HFFc6 (cell line): ENCODE results near the gene CYRIA. TPM values are rescaled to one million over a fixed set of nuclear protein-coding genes. Genes with fewer than 3 reads are reported as not detected.

Experiments used
- DNase-seq: peaks from one replicate; pipeline ENCODE4 v3.0.0-alpha.2; 2018
- H3K27ac Mint-ChIP-seq: 2 replicates; pipeline ENCODE4 v1.8.0; 2020; ENCODE audit warnings: mild to moderate bottlenecking, mixed read lengths
- H3K27me3 Mint-ChIP-seq: 2 replicates; pipeline ENCODE4 v1.8.0; 2021; ENCODE audit warnings: mild to moderate bottlenecking, moderate library complexity, mixed read lengths; ENCODE audit not compliant: insufficient read depth
- H3K36me3 Mint-ChIP-seq: 2 replicates; pipeline ENCODE4 v1.8.0; 2021; ENCODE audit warnings: low read depth, mixed read lengths
- H3K4me1 Mint-ChIP-seq: 2 replicates; pipeline ENCODE4 v1.8.0; 2020; ENCODE audit warnings: low read depth, mixed read lengths
- H3K4me3 Mint-ChIP-seq: 2 replicates; pipeline ENCODE4 v1.8.0; 2020; ENCODE audit warnings: mild to moderate bottlenecking, moderate library complexity, mixed read lengths
- H3K9me3 Mint-ChIP-seq: 2 replicates; pipeline ENCODE4 v1.8.0; 2020; ENCODE audit warnings: mild to moderate bottlenecking, mixed read lengths
- CTCF ChIP-seq: fragments of 200-600 bp; sonication (generic); IDR thresholded peaks from 2 replicates; pipeline ENCODE4 v1.5.0; 2021; ENCODE audit warnings: antibody characterized with exemption, mild to moderate bottlenecking
- total RNA-seq, 6 experiments: library from RNA; stranded (reverse); fragmentation: NEBNext Ultra II Directional; extraction: Animal tissue kit (Norgen Biotek cat#: 25700); gene quantifications; 2 replicates in 1 of 6; 3 replicates in 5 of 6; pipeline ENCODE4 v1.2.3, GENCODE V29; 2021

The CYRIA gene
- total RNA-seq, 6 experiments from 2014 or later = not detected

DNA sequence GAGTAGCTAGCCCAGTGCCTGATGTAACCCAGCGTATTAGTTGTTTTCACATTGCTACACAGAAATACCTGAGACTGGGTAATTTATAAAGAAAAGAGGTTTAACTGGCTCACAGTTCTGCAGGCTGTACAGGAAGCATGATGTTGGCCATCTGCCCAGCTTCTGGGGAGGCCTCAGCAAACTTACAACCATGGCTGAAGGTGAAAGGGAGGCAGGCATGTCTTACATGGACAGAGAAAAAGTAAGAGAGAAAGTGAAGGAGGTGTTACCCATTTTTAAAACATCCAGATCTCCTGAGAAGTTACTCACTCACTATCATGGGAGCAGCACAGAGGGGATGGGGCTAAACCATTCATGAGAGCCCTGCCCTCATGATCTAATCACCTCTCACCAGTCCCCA, 6.1 kb upstream of the CYRIA start:
- no peaks in the 10 kb centered on the region; the same call in 1 of the 2 replicates for H3K27me3 Mint-ChIP-seq
- H3K4me1 Mint-ChIP-seq = no peaks in the 10 kb centered on the region
- H3K27ac Mint-ChIP-seq = no peak overlapping the region
- TF ChIP-seq CTCF = no peak
- peaks cover 14% of the 10 kb centered on the region for H3K9me3 Mint-ChIP-seq
- no peak for DNase-seq
- no peaks in the 10 kb centered on the region for H3K36me3 Mint-ChIP-seq
- H3K4me3 Mint-ChIP-seq = no peak overlapping the region

- Mint-ChIP-seq H3K4me3 (no peak overlapping the region), H3K9me3 (peaks cover 13% of the 10 kb centered on the region), H3K27ac (no peak overlapping the region), H3K4me1 (no peaks in the 10 kb centered on the region), H3K27me3 (no peaks in the 10 kb centered on the region; the same call in 1 of the 2 replicates), H3K36me3 (no peaks in the 10 kb centered on the region)
- DNase-seq = no peak
- no peak for TF ChIP-seq CTCF
These were observed 3.8 kb upstream of the CYRIA start for GRCh38 chr2:16669388-16669787.

DNA sequence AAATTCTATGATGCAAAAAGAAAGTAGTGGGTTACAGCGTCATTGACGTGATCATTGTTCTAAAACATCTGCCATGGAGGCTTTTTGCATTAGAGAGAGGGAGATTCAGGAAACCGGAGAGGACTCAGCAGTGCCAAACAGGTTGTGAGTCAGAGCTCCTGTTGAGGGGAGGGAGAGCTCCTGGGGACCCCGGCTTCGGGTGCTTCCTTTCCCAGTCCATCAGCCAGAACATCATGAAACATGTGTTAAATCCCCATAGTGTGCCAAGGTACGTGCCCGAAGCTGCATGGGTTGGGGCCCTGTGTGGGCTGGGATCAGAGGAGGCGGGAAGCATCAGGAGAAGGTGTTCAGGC, 791 bp upstream of the CYRIA start:
- Mint-ChIP-seq H3K4me3 (no peak overlapping the region; the same call in 1 of the 2 replicates), H3K27ac (no peak overlapping the region), H3K4me1 (no peaks in the 10 kb centered on the region), H3K27me3 (peaks cover 4% of the 10 kb centered on the region), H3K36me3 (no peaks in the 10 kb centered on the region), H3K9me3 (peaks cover 18% of the 10 kb centered on the region; the same call in 1 of the 2 replicates)
- DNase-seq = no peak
- TF ChIP-seq CTCF = no peak

DNA sequence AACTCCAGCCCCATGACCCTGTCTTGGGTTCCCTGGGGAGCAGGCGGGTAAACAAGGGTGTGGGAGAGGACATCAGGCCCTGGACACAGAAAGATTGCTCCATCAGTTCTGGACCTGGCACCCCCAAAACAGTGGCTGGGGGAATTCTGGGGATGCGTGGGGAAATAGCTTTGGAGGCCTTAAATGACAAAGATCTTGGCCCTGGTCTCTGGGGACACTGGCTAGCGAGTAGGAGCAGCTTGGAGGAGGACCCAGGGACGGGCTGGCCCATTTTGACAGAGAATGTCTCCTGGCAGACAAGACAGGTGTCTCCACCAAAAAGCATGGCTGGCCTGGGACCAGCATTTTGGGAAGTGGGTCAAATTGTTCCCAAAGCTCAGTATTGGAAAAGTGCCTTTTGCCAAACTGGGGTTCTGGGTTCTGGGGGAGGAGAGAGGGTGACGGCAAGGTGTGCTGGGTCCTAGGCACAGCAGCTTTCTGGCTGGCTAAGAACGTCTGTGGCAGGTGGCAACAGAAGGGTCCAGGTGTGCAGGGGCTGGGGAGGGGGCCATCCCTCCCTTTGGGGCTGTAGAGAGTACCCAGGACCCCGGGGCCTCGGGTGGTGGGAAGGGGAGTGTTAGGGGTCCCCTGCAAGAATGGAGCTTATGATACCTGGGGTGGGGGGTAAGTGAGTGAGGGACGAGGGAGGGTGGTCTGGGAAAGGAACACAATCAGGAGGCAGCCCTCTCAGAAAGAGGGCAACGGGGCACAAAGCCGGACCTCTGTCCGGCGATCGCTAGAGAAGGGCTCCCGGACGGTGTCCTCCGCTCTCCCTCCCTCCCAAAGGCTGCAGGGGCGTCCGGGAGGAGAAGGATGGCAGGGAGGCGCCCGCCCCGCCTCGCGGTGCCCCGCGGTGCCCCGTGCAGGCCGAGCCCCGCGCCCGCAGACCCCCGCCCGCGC, 556 bp downstream of the CYRIA start:
- H3K4me1 Mint-ChIP-seq = no peaks in the 10 kb centered on the region
- H3K9me3 Mint-ChIP-seq = peaks cover 23% of the 10 kb centered on the region
- peaks cover 4% of the 10 kb centered on the region for H3K27me3 Mint-ChIP-seq
- H3K4me3 Mint-ChIP-seq = no peak overlapping the region
- TF ChIP-seq CTCF = no peak
- no peak for DNase-seq
- no peak overlapping the region for H3K27ac Mint-ChIP-seq
- H3K36me3 Mint-ChIP-seq = 0 out of 2 replicates have a peak, but pooled peaks cover 3% of the 10 kb centered on the region

DNA sequence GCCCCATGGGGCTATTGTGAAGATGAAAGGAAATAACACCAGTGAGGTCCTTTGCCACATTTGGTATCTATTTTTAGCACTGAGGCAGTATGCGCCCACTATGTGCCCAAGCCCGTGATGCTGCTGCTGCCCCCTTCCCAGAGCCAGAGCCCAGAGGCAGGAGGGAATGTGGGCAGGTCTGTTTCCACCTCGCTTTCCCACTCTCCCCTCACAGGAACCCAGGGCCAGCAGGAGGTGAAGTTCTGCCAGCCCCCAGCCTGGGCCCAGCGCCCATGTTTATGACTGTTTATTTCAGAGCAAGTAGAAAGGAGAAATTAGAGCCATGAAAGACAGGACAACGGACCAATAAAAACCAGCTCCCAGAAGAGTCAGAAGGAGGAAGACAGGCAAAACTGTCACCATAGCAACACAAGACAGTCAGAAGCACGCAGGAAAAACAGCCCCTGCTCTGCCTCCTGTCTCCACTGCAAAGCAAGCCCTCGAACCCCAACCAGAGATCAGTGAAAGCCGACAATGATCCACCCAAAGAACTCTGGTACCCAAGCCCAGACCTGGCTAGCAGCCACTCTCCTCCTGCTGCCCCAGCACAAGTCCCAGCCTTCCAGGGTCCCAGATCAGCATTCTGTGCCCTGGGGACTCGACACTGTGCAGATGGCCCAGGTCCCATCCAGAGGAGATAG, 1.4 kb downstream of the CYRIA start:
- Mint-ChIP-seq H3K4me1 (no peaks in the 10 kb centered on the region), H3K27ac (no peak overlapping the region), H3K27me3 (peaks cover 6% of the 10 kb centered on the region), H3K36me3 (0 out of 2 replicates have a peak, but pooled peaks cover 12% of the 10 kb centered on the region), H3K9me3 (peaks cover 32% of the 10 kb centered on the region), H3K4me3 (no peak overlapping the region)
- no peak for TF ChIP-seq CTCF
- DNase-seq = no peak
